K562 (cell line): ENCODE results near the gene NR6A1. TPM values are rescaled to one million over a fixed set of nuclear protein-coding genes. Genes with fewer than 3 reads are reported as not detected.

Source experiments
- ATAC-seq: fragments of 200-7000 bp; cut with Tn5 transposase; 3 replicates; pipeline ENCODE4 v1.9.1; 2020; ENCODE audit warnings: moderate library complexity
- BruUV-seq: library from RNA; stranded (reverse); fragments of 400-500 nt; replicated peaks from 2 replicates; lab custom pipeline; 2021; lab: Mats Ljungman, UMichigan
- CTCF ChIA-PET: fragments of 300-600 bp; formaldehyde crosslinking; extraction: SDS; loops from one replicate; lab custom pipeline; 2021; ENCODE audit warnings: low intra/inter-chr PET ratio; lab: Yijun Ruan, JAX
- POLR2A ChIA-PET: fragments of 300-600, 350-650 bp; sonication (Branson Sonifier 250); formaldehyde crosslinking; extraction: SDS; loops from one replicate; lab custom pipeline; 2021; ENCODE audit warnings: antibody characterized with exemption, inconsistent platforms; lab: Yijun Ruan, JAX
- DNase-seq, 4 experiments: peaks; one replicate each; pipeline versions ENCODE4 v3.0.0 to v3.0.0-alpha.2; 2011 to 2018; ENCODE audit warnings: low spot score in 3 of 4, mixed read lengths in 3 of 4; ENCODE audit errors: extremely low read depth in 1 of 4
- FAIRE-seq: peaks from 2 replicates; lab custom pipeline; 2011; peaks lifted over from hg19 to GRCh38; lab: Jason Lieb, UNC
- H2AFZ ChIP-seq: 2 replicates; pipeline ENCODE4 v1.6.0; 2011; ENCODE audit warnings: low read depth, low read length, control low read depth, inconsistent platforms
- H3K27ac ChIP-seq: fragments of 200-600 bp; 3 replicates; pipeline ENCODE4 v1.8.0; 2011; ENCODE audit warnings: low read depth, mild to moderate bottlenecking, control low read depth, inconsistent platforms, low read length, moderate library complexity, mixed read lengths; ENCODE audit errors: extremely low read depth
- H3K27me3 ChIP-seq, 2 experiments: fragments of 300-600 bp in 1 of 2; 2 replicates in 1 of 2; 3 replicates in 1 of 2; pipeline versions ENCODE4 v1.6.0 to v1.8.0; 2011; ENCODE audit warnings: inconsistent platforms in 2 of 2, low read length in 2 of 2, mild to moderate bottlenecking in 1 of 2, mixed read lengths in 1 of 2, moderate library complexity in 1 of 2; ENCODE audit not compliant: control insufficient read depth in 2 of 2, insufficient read depth in 2 of 2
- H3K36me3 ChIP-seq: fragments of 300-600 bp; 3 replicates; pipeline ENCODE4 v1.8.0; 2011; ENCODE audit warnings: mild to moderate bottlenecking, low read length, inconsistent platforms; ENCODE audit not compliant: control insufficient read depth, insufficient read depth
- H3K4me1 ChIP-seq, 2 experiments: fragments of 200-600 bp in 1 of 2; replicated peaks in 1 of 2; 2 replicates in 1 of 2; 3 replicates in 1 of 2; pipeline versions ENCODE4 v1.5.1 to v1.8.0; 2011; ENCODE audit warnings: inconsistent platforms in 2 of 2, low read length in 2 of 2, mild to moderate bottlenecking in 1 of 2, mixed read lengths in 1 of 2, moderate library complexity in 1 of 2; ENCODE audit not compliant: control insufficient read depth in 2 of 2, insufficient read depth in 2 of 2
- H3K4me2 ChIP-seq: 2 replicates; pipeline ENCODE4 v1.6.1; 2011; ENCODE audit warnings: low read length, control low read depth, inconsistent platforms, mixed read lengths; ENCODE audit not compliant: insufficient read depth
- H3K4me3 ChIP-seq: fragments of 200-600 bp; sonication (generic), shearing (Covaris generic); 2 replicates; pipeline ENCODE4 v1.5.1; 2016; ENCODE audit warnings: control low read depth, inconsistent platforms
- H3K79me2 ChIP-seq: fragments of 200-600 bp; 3 replicates; pipeline ENCODE4 v1.8.0; 2011; ENCODE audit warnings: low read length, inconsistent platforms; ENCODE audit not compliant: control insufficient read depth, insufficient read depth
- H3K9ac ChIP-seq, 2 experiments: 2 replicates each; pipeline versions ENCODE4 v1.6.0 to v1.6.1; 2011; ENCODE audit warnings: low read depth in 2 of 2, low read length in 2 of 2, control low read depth in 1 of 2, inconsistent platforms in 1 of 2, mild to moderate bottlenecking in 1 of 2, mixed read lengths in 1 of 2; ENCODE audit not compliant: insufficient read depth in 1 of 2
- H3K9me1 ChIP-seq: one replicate; pipeline ENCODE4 v1.6.0; 2011; ENCODE audit warnings: inconsistent platforms, mild to moderate bottlenecking, low read length, moderate library complexity; ENCODE audit not compliant: control insufficient read depth, insufficient read depth
- H3K9me3 ChIP-seq: replicated peaks from 2 replicates; pipeline ENCODE4 v1.5.1; 2011; ENCODE audit warnings: low read depth, low read length, inconsistent platforms; ENCODE audit not compliant: control insufficient read depth, insufficient read depth
- H4K20me1 ChIP-seq: replicated peaks from 2 replicates; pipeline ENCODE4 v1.6.1; 2011; ENCODE audit warnings: low read length, inconsistent platforms, mixed read lengths; ENCODE audit not compliant: control insufficient read depth, insufficient read depth
- BRD4 ChIP-seq: fragments of 200-600 bp; sonication (generic); IDR thresholded peaks from 2 replicates; pipeline ENCODE4 v1.6.1; 2017; ENCODE audit warnings: inconsistent platforms
- C11orf30 ChIP-seq: fragments of 450-650 bp; IDR thresholded peaks from 2 replicates; pipeline ENCODE4 v1.6.1; 2016; ENCODE audit warnings: low read depth, mild to moderate bottlenecking
- CEBPG ChIP-seq, 3 experiments: fragments of 200-800 bp in 1 of 3; sonication (Bioruptor generic) in 1 of 3; sonication (generic) in 1 of 3; formaldehyde crosslinking in 1 of 3; IDR thresholded peaks in 2 of 3; conservative IDR thresholded peaks in 1 of 3; 2 replicates each; pipeline versions ENCODE4 v1.6.1 to v1.8.0; 2016 to 2022; ENCODE audit warnings: missing compliant biosample characterization in 2 of 3, missing genetic modification characterization in 2 of 3, mild to moderate bottlenecking in 1 of 3, missing genetic modification reagents in 1 of 3
- DPF2 ChIP-seq: fragments of 450-650 bp; IDR thresholded peaks from 2 replicates; pipeline ENCODE4 v1.6.1; 2016
- EP300 ChIP-seq: IDR thresholded peaks from 2 replicates; pipeline ENCODE4 v1.6.1; 2012; ENCODE audit warnings: low read length, improper control_type of control experiment
- JUN ChIP-seq, 2 experiments: sonication (generic) in 1 of 2; formaldehyde crosslinking in 1 of 2; IDR thresholded peaks; 2 replicates each; pipeline versions ENCODE4 v1.6.1 to v1.8.0; 2012 to 2022; ENCODE audit warnings: borderline replicate concordance in 2 of 2, mild to moderate bottlenecking in 2 of 2, improper control_type of control experiment in 1 of 2, low read depth in 1 of 2, low read length in 1 of 2, missing genetic modification reagents in 1 of 2
- KDM1A ChIP-seq, 2 experiments: fragments of 450-650 bp; IDR thresholded peaks; 2 replicates each; pipeline ENCODE4 v1.6.1; 2016; ENCODE audit warnings: mild to moderate bottlenecking in 2 of 2
- NR2C2 ChIP-seq, 2 experiments: fragments of 200-800 bp in 1 of 2; sonication (Bioruptor generic) in 1 of 2; sonication (generic) in 1 of 2; formaldehyde crosslinking in 1 of 2; IDR thresholded peaks; 2 replicates each; pipeline versions ENCODE4 v1.6.1 to v1.8.0; 2016 to 2022; ENCODE audit warnings: mild to moderate bottlenecking in 1 of 2, missing compliant biosample characterization in 1 of 2, missing genetic modification characterization in 1 of 2, missing genetic modification reagents in 1 of 2
- PHF20 ChIP-seq: fragments of 450-650 bp; IDR thresholded peaks from 2 replicates; pipeline ENCODE4 v1.6.1; 2018; ENCODE audit not compliant: partially characterized antibody
- POLR2H ChIP-seq: IDR thresholded peaks from 2 replicates; pipeline ENCODE4 v1.6.1; 2016; ENCODE audit warnings: missing genetic modification characterization, low read depth, mild to moderate bottlenecking, control low read depth, missing compliant biosample characterization, moderate library complexity
- SMARCA5 ChIP-seq: fragments of 450-650 bp; IDR thresholded peaks from 2 replicates; pipeline ENCODE4 v1.6.1; 2016
- ZNF584 ChIP-seq: fragments of 200-800 bp; sonication (Bioruptor generic); IDR thresholded peaks from 2 replicates; pipeline ENCODE4 v1.6.1; 2016; ENCODE audit warnings: low read depth, mild to moderate bottlenecking, missing genetic modification characterization, missing compliant biosample characterization
- WGBS: fragments of 100-300 bp; shearing (Covaris generic); methylation state at CpG from one replicate; pipeline ENCODE4 v1.1.6; 2016; ENCODE audit warnings: low coverage, mixed read lengths; ENCODE audit not compliant: insufficient coverage; ENCODE audit errors: missing lambda C conversion rate; 5-methylcytosine and 5-hydroxymethylcytosine counted together
- in situ Hi-C: fragments of 300-500 bp; cut with MboI; formaldehyde crosslinking; loops from 4 replicates; pipeline ENCODE4 v1.15.0; 2018; ENCODE audit warnings: inconsistent platforms, mixed read lengths
- intact Hi-C: fragments of 100-400 bp; cut with micrococcal nuclease; formaldehyde crosslinking; loops from 2 replicates; pipeline ENCODE4 v1.14.2; 2022
- polyA plus RNA-seq, 8 experiments: library from polyadenylated mRNA; depleted of rRNA in 4 of 8; stranded (reverse) in 5 of 8; unstranded in 3 of 8; fragments of >200 nt; fragmentation: Nextera tagmentation in 2 of 8; fragmentation: Illumina TruSeq in 1 of 8; extraction: Ambion mirVana in 2 of 8; extraction: Trizol in 1 of 8; gene quantifications; 2 replicates each; pipeline versions ENCODE4 v1.2.1 to v1.2.3, GENCODE V29; 2011 to 2014; ENCODE audit warnings: inconsistent platforms in 1 of 8, missing spikeins in 1 of 8
- total RNA-seq, 7 experiments: library from RNA; depleted of rRNA in 6 of 7; stranded (reverse); fragments of >200 nt in 6 of 7; fragmentation: Illumina TruSeq in 2 of 7; extraction: Trizol in 2 of 7; gene quantifications; 2 replicates each; pipeline versions ENCODE4 v1.2.1 to v1.2.3, GENCODE V29; 2011 to 2021; ENCODE audit warnings: low replicate concordance in 1 of 7

Gene NR6A1
- total and polyA plus RNA-seq, 9 of the 15 experiments (the other 6 are each of a cell fraction or from before 2014, with no cell fraction given) = 9.7 to 55.4 (median 28.3) TPM

DNA sequence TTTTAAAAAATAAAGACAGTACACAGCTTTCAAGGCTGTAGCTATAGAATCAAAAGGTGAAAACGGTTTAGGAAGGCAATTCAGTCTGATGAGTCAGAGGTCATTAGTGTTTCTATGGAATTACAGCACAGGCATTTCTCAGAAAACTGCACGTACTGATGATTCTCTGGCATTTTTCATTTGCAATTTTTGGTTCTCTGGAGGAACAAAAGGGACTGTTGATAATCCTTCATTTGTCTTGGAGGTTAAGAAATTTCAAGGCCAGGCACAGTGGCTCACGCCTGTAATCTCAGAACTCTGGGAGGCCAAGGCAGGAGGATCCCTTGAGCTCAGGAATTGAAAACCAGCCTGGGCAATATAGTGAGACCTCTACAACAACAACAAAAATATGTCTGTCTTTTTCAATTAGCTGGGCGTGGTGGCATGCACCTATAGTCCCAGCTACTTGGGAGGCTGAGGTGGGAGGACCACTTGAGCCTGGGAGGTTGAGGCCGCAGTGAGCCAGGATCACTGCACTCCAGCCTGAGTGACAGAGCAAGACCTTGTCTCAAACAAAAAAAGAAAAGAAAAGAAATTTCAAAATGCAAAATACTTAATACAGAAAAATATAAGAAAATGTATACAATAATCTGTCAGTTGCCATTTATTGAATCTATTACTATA, 27.3 kb downstream of the NR6A1 start:
- H3K4me1 ChIP-seq = peaks cover 10 to 46% of the 10 kb centered on the region in 2 experiments; a peak in 4 of 5 replicates
- peaks cover 3% of the 10 kb centered on the region for H3K9me1 ChIP-seq
- DNase-seq = peak in 2 of 4 experiments; percentile 39 to 70
- H3K79me2 ChIP-seq = peaks cover 89% of the 10 kb centered on the region
- ChIA-PET POLR2A (interaction anchor here (0.6 to 1.7 kb wide), 14 partner anchors 9 to 127 kb away, joined by 3 to 7 read pairs (median 4); no protein-coding TSS in a partner anchor), CTCF (no interaction called here)
- WGBS = 27% methylated on average over 5 of the region's 5 CpGs
- H4K20me1 ChIP-seq = no peaks in the 10 kb centered on the region
- H3K27ac ChIP-seq = peak overlapping the region; percentile 72
- peak; percentile 57 for ATAC-seq
- H3K9ac ChIP-seq = peak overlapping the region; percentile 15 to 16; a peak in 3 of 4 replicates
- peak; percentile 51 for FAIRE-seq
- H2AFZ ChIP-seq = no peak overlapping the region
- H3K4me3 ChIP-seq = no peak overlapping the region
- intact Hi-C loops = no loop called here
- no TSS peak for BruUV-seq
- H3K9me3 ChIP-seq = no peaks in the 10 kb centered on the region
- in situ Hi-C loops = no loop called here
- H3K36me3 ChIP-seq = peaks cover 21% of the 10 kb centered on the region
- peak overlapping the region; percentile 44 for H3K4me2 ChIP-seq
- H3K27me3 ChIP-seq = no peaks in the 10 kb centered on the region
- TF ChIP-seq POLR2H (peak; percentile 18; the same call in 1 of the 2 replicates), CEBPG (CRISPR knock-in tag; IDR thresholded peaks at IDR 0.05) (0 out of 2 replicates have a peak, but pooled peaks have one; percentile 29), CEBPG (tag; conservative IDR thresholded peaks at IDR 0.05 in 1 of 2, IDR thresholded peaks at IDR 0.05 in 1 of 2) (no peak; a peak in 1 of 4 replicates), ZNF584 (CRISPR knock-in tag) (0 out of 2 replicates have a peak, but pooled peaks have one; percentile 43), DPF2 (peak; percentile 70), JUN (IDR thresholded peaks at IDR 0.05; ENCODE audit: borderline replicate concordance, low read depth, low read length) (peak; percentile 73; the same call in 1 of the 2 replicates), JUN (CRISPR knock-in tag; IDR thresholded peaks at IDR 0.05; ENCODE audit: borderline replicate concordance) (no peak), PHF20 (no peak), SMARCA5 (peak; percentile 76; the same call in 1 of the 2 replicates), KDM1A (IDR thresholded peaks at IDR 0.05) (peak in 1 of 2 experiments; percentile 47; a peak in 1 of 4 replicates), EP300 (peak; percentile 78), C11orf30 (peak; percentile 46; the same call in 1 of the 2 replicates), NR2C2 (CRISPR knock-in tag; IDR thresholded peaks at IDR 0.05) (no peak), NR2C2 (tag; IDR thresholded peaks at IDR 0.05) (peak; percentile 78), BRD4 (peak; percentile 50; the same call in 1 of the 2 replicates)
